Muscle layer of colon (tissue), 2 donors: Measurements from ENCODE around the gene DHPS.
"Not testable (repeated sequence)": the region's sequence is repeated elsewhere in the genome, so short reads cannot be mapped to it uniquely, and the experiment has no call there.

Experiments
- H3K27ac ChIP-seq: one replicate; pipeline ENCODE4 v1.7.0; 2013; ENCODE audit warnings: low read depth, mild to moderate bottlenecking, low read length, moderate library complexity
- H3K27me3 ChIP-seq, 2 donors: one replicate each; pipeline ENCODE4 v1.7.0; 2013; ENCODE audit warnings: low read length in 2 of 2, mild to moderate bottlenecking in 2 of 2; ENCODE audit not compliant: insufficient read depth in 2 of 2, control insufficient read depth in 1 of 2
- H3K36me3 ChIP-seq: one replicate; pipeline ENCODE4 v1.7.0; 2013; ENCODE audit warnings: mild to moderate bottlenecking, low read length; ENCODE audit not compliant: insufficient read depth
- H3K4me1 ChIP-seq: one replicate; pipeline ENCODE4 v1.7.0; 2013; ENCODE audit warnings: mild to moderate bottlenecking, low read length; ENCODE audit not compliant: insufficient read depth
- H3K4me3 ChIP-seq, 2 donors: one replicate each; pipeline ENCODE4 v1.7.0; 2013; ENCODE audit warnings: low read length in 2 of 2, low read depth in 1 of 2, mild to moderate bottlenecking in 1 of 2, moderate library complexity in 1 of 2
- H3K9ac ChIP-seq: one replicate; pipeline ENCODE4 v1.7.0; 2013; ENCODE audit warnings: low read length
- H3K9me3 ChIP-seq: one replicate; pipeline ENCODE4 v1.7.0; 2013; ENCODE audit warnings: mild to moderate bottlenecking, low read length
- donor health status: abdominal sarcoma.
- donor health status: Adenocarcinoma of cecum.

Gene DHPS

GRCh38 chr19:12652219-12652618, 29.5 kb downstream of the DHPS start:
- Histone ChIP-seq H3K9ac (no peak overlapping the region), H3K4me3 (no peak overlapping the region), H3K27ac (no peak overlapping the region), H3K4me1 (peaks cover 7% of the 10 kb centered on the region), H3K9me3 (no peaks in the 10 kb centered on the region), H3K27me3 (no peaks in the 10 kb centered on the region), H3K36me3 (peaks cover 24% of the 10 kb centered on the region)

GRCh38 chr19:12649941-12650340, 31.7 kb downstream of the DHPS start:
- H3K4me3 ChIP-seq: no peak overlapping the region
- H3K9me3 ChIP-seq: no peaks in the 10 kb centered on the region
- no peaks in the 10 kb centered on the region for H3K27me3 ChIP-seq
- H3K36me3 ChIP-seq: peaks cover 6% of the 10 kb centered on the region
- no peak overlapping the region for H3K9ac ChIP-seq
- H3K27ac ChIP-seq: no peak overlapping the region
- H3K4me1 ChIP-seq: peaks cover 7% of the 10 kb centered on the region

GRCh38 chr19:12648088-12648487, 33.6 kb downstream of the DHPS start:
- no peak overlapping the region for H3K9ac ChIP-seq

GRCh38 chr19:12647490-12648071, 34.1 kb downstream of the DHPS start:
- Histone ChIP-seq H3K36me3 (peaks cover 6% of the 10 kb centered on the region), H3K4me1 (peaks cover 7% of the 10 kb centered on the region), H3K4me3 (peak overlapping the region in 1 of 2 donors; percentile 27), H3K9ac (no peak overlapping the region), H3K27me3 (no peaks in the 10 kb centered on the region), H3K27ac (no peak overlapping the region), H3K9me3 (no peaks in the 10 kb centered on the region)

More at GRCh38 chr19:12648088-12648487, 33.6 kb downstream of the DHPS start:
- Histone ChIP-seq H3K36me3 (peaks cover 6% of the 10 kb centered on the region), H3K4me1 (peaks cover 7% of the 10 kb centered on the region), H3K4me3 (peak overlapping the region in 1 of 2 donors; percentile 27), H3K27ac (no peak overlapping the region), H3K27me3 (no peaks in the 10 kb centered on the region), H3K9me3 (no peaks in the 10 kb centered on the region)

GRCh38 chr19:12647047-12647446, 34.6 kb downstream of the DHPS start:
- H3K36me3 ChIP-seq: peaks cover 2% of the 10 kb centered on the region
- H3K27me3 ChIP-seq: no peaks in the 10 kb centered on the region
- no peak overlapping the region for H3K27ac ChIP-seq
- no peaks in the 10 kb centered on the region for H3K9me3 ChIP-seq
- H3K4me3 ChIP-seq: no peak overlapping the region
- H3K4me1 ChIP-seq: peaks cover 7% of the 10 kb centered on the region
- no peak overlapping the region for H3K9ac ChIP-seq

GRCh38 chr19:12646551-12646950, 35.1 kb downstream of the DHPS start:
- Histone ChIP-seq H3K27me3 (no peaks in the 10 kb centered on the region), H3K9me3 (no peaks in the 10 kb centered on the region), H3K4me1 (peaks cover 7% of the 10 kb centered on the region), H3K27ac (no peak overlapping the region), H3K9ac (no peak overlapping the region), H3K4me3 (no peak overlapping the region), H3K36me3 (no peaks in the 10 kb centered on the region)

- H3K9ac ChIP-seq, H3K9me3 ChIP-seq, H3K27me3 ChIP-seq, H3K36me3 ChIP-seq, H3K27ac ChIP-seq, H3K4me3 ChIP-seq: not testable (repeated sequence)
- peaks cover 11% of the 10 kb centered on the region for H3K4me1 ChIP-seq
Measured at GRCh38 chr19:12643716-12644115, 38.0 kb downstream of the DHPS start.

- H3K4me1 ChIP-seq: peaks cover 5% of the 10 kb centered on the region
- no peak overlapping the region for H3K4me3 ChIP-seq
- H3K36me3 ChIP-seq: no peaks in the 10 kb centered on the region
- H3K9me3 ChIP-seq: no peaks in the 10 kb centered on the region
- H3K9ac ChIP-seq: no peak overlapping the region
- no peaks in the 10 kb centered on the region for H3K27me3 ChIP-seq
- no peak overlapping the region for H3K27ac ChIP-seq
Measured at GRCh38 chr19:12642506-12642905, 39.2 kb downstream of the DHPS start.

GRCh38 chr19:12641456-12641855, 40.2 kb downstream of the DHPS start:
- Histone ChIP-seq H3K9me3 (no peaks in the 10 kb centered on the region), H3K4me1 (peaks cover 5% of the 10 kb centered on the region), H3K9ac (no peak overlapping the region), H3K27me3 (no peaks in the 10 kb centered on the region), H3K4me3 (no peak overlapping the region), H3K36me3 (no peaks in the 10 kb centered on the region), H3K27ac (no peak overlapping the region)

- H3K9me3 ChIP-seq: no peaks in the 10 kb centered on the region
Measured at GRCh38 chr19:12639901-12640613, 41.6 kb downstream of the DHPS start.

GRCh38 chr19:12638611-12639182, 43.0 kb downstream of the DHPS start:
- Histone ChIP-seq H3K36me3 (no peaks in the 10 kb centered on the region), H3K4me3 (no peak overlapping the region), H3K4me1 (peaks cover 5% of the 10 kb centered on the region), H3K9me3 (no peaks in the 10 kb centered on the region), H3K27me3 (no peaks in the 10 kb centered on the region), H3K9ac (no peak overlapping the region), H3K27ac (no peak overlapping the region)

More at GRCh38 chr19:12639901-12640613, 41.6 kb downstream of the DHPS start:
- Histone ChIP-seq H3K4me1 (peaks cover 5% of the 10 kb centered on the region), H3K4me3 (peak overlapping the region; percentile 16 to 58), H3K36me3 (no peaks in the 10 kb centered on the region), H3K9ac (peak overlapping the region; percentile 41), H3K27ac (no peak overlapping the region), H3K27me3 (no peaks in the 10 kb centered on the region)
